ENCODE measurements around the gene CYP21A2.
"Not testable (repeated sequence)": the region's sequence is repeated elsewhere in the genome, so short reads cannot be mapped to it uniquely, and the experiment has no call there.

GRCh38 chr6:32037136-32037535 lies 1.1 kb upstream of the CYP21A2 start:
- not testable (repeated sequence) for TF ChIP-seq POLR2AphosphoS5, POLR2A, CTCF (IDR thresholded peaks at IDR 0.05)

All from prostate gland (tissue), 2 donors.